ENCODE results near the gene MAG. TPM values are rescaled to one million over a fixed set of nuclear protein-coding genes. Genes with fewer than 3 reads are reported as not detected.

MAG gene
- total and polyA plus RNA-seq, 9 of the 15 experiments (the other 6 are each of a cell fraction or from before 2014, with no cell fraction given) = 0.11 to 10.0 (median 1.6) TPM

- TF ChIP-seq ZNF592 (IDR thresholded peaks at IDR 0.05) (peak; percentile 47), GTF2B (IDR thresholded peaks at IDR 0.05; ENCODE audit: extremely low read depth, insufficient read length) (no peak), FOSL1 (tag; conservative IDR thresholded peaks at IDR 0.05) (no peak), CREM (IDR thresholded peaks at IDR 0.05; ENCODE audit: low read depth) (peak; percentile 52; the same call in 1 of the 2 replicates), HDAC3 (IDR thresholded peaks at IDR 0.05; ENCODE audit: borderline replicate concordance, partially characterized antibody) (no peak), BRCA1 (IDR thresholded peaks at IDR 0.05) (no peak), BRCA1 (CRISPR knock-in tag; IDR thresholded peaks at IDR 0.05) (no peak), SREBF2 (CRISPR knock-in tag; IDR thresholded peaks at IDR 0.05) (no peak), MCM3 (IDR thresholded peaks at IDR 0.05) (no peak), ZNF518B (CRISPR knock-in tag; IDR thresholded peaks at IDR 0.05) (no peak), SMAD2 (IDR thresholded peaks at IDR 0.05; ENCODE audit: low read depth, low read length) (no peak), ZFP91 (CRISPR knock-in tag; IDR thresholded peaks at IDR 0.05) (no peak), SNIP1 (IDR thresholded peaks at IDR 0.05; ENCODE audit: low read depth) (no peak), ZNF282 (CRISPR knock-in tag; IDR thresholded peaks at IDR 0.05) (no peak), ZEB2 (IDR thresholded peaks at IDR 0.05) (0 out of 2 replicates have a peak, but pooled peaks have one; percentile 38), TEAD4 (IDR thresholded peaks at IDR 0.05; ENCODE audit: low read length) (peak; percentile 56), TEAD4 (CRISPR knock-in tag; IDR thresholded peaks at IDR 0.05; ENCODE audit: borderline replicate concordance) (no peak), TRIM24 (IDR thresholded peaks at IDR 0.05) (no peak), DPF2 (IDR thresholded peaks at IDR 0.05) (0 out of 2 replicates have a peak, but pooled peaks have one; percentile 26), HNRNPUL1 (IDR thresholded peaks at IDR 0.05; ENCODE audit: low read length) (no peak), CHD1 (IDR thresholded peaks at IDR 0.05; ENCODE audit: low read length) (no peak), MEIS2 (IDR thresholded peaks at IDR 0.05; ENCODE audit: partially characterized antibody) (peak; percentile 47), MXI1 (IDR thresholded peaks at IDR 0.05; ENCODE audit: low read depth, low read length) (no peak)
Measured at GRCh38 chr19:35315883-35316282, 23.9 kb downstream of the MAG start (continued).

All from K562 (cell line).